Subcutaneous abdominal adipose tissue (tissue), 5 donors: ENCODE results near the gene ANKRD22.

Experiments used
- H3K27ac ChIP-seq: one replicate; pipeline ENCODE4 v1.7.0; 2013; ENCODE audit warnings: low read depth, mild to moderate bottlenecking, inconsistent platforms, low read length, moderate library complexity
- H3K27me3 ChIP-seq, 5 donors: one replicate each; pipeline ENCODE4 v1.7.0; 2013; ENCODE audit warnings: low read length in 5 of 5, inconsistent platforms in 1 of 5; ENCODE audit not compliant: control insufficient read depth in 5 of 5, insufficient read depth in 4 of 5
- H3K36me3 ChIP-seq, 5 donors: one replicate each; pipeline ENCODE4 v1.7.0; 2013; ENCODE audit warnings: low read length in 5 of 5; ENCODE audit not compliant: control insufficient read depth in 5 of 5, insufficient read depth in 5 of 5
- H3K4me1 ChIP-seq, 5 donors: one replicate each; pipeline ENCODE4 v1.7.0; 2013; ENCODE audit warnings: low read length in 5 of 5, mild to moderate bottlenecking in 3 of 5, moderate library complexity in 1 of 5; ENCODE audit not compliant: control insufficient read depth in 5 of 5, insufficient read depth in 5 of 5
- H3K4me3 ChIP-seq, 5 donors: one replicate each; pipeline ENCODE4 v1.7.0; 2013; ENCODE audit warnings: low read length in 5 of 5, low read depth in 1 of 5
- H3K9ac ChIP-seq, 5 donors: one replicate each; pipeline ENCODE4 v1.7.0; 2013; ENCODE audit warnings: low read length in 5 of 5, mild to moderate bottlenecking in 4 of 5, moderate library complexity in 3 of 5
- H3K9me3 ChIP-seq, 5 donors: one replicate each; pipeline ENCODE4 v1.7.0; 2013; ENCODE audit warnings: low read length in 5 of 5; ENCODE audit not compliant: control insufficient read depth in 5 of 5
- donor health status: healthy.
- donor health status: healthy.
- donor health status: healthy.
- donor health status: healthy.
- donor health status: healthy.

Gene ANKRD22

DNA sequence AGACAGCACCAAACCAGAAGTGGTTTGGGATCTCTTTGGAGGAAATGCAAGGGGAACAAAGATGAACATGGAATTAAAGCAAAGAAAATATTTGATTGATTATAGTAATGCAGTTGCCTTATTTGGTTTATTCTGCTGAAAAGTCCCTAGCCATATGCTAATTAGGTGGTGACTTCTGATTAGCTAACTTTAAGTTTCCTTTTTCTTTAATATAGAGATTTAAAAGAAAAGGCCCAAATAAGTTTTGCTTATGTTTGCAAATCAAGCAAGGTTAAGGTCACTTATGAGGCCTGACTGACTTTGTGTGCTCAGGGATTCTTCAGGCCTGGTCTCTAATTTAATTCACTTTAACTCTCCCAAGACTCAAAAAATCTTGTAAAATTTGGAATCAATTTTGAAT lies 6.2 kb upstream of the ANKRD22 start:
- Histone ChIP-seq H3K27me3 (no peaks in the 10 kb centered on the region), H3K9ac (no peak overlapping the region), H3K4me1 (peaks cover 0 to 11% (median under 1%) of the 10 kb centered on the region in 5 donors), H3K9me3 (no peaks in the 10 kb centered on the region), H3K27ac (no peak overlapping the region), H3K4me3 (no peak overlapping the region), H3K36me3 (no peaks in the 10 kb centered on the region)

DNA sequence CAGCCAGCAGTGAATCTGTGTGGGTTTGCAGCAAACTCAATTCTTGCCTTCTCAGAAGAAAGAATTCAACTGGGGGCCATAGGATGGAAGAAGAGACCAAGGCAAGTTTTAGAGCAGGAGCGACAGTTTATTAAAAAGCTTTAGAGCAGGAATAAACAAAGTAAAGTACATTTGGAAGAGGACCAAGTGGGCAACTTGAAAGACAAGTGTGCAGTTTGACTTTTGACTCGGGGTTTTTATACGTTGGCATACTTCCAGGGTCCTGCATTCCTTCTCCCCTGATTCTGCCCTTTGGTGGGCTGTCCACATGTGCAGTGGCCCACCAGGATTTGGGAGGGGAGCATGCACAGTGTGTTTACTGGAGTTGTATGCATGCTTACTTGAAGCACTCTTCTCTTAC lies 3.0 kb upstream of the ANKRD22 start:
- no peak overlapping the region for H3K4me3 ChIP-seq
- H3K27ac ChIP-seq, result no peak overlapping the region
- peaks cover 0 to 17% (median 12%) of the 10 kb centered on the region in 5 donors for H3K4me1 ChIP-seq
- H3K9ac ChIP-seq, result no peak overlapping the region
- no peaks in the 10 kb centered on the region for H3K27me3 ChIP-seq
- no peaks in the 10 kb centered on the region for H3K9me3 ChIP-seq
- no peaks in the 10 kb centered on the region for H3K36me3 ChIP-seq

DNA sequence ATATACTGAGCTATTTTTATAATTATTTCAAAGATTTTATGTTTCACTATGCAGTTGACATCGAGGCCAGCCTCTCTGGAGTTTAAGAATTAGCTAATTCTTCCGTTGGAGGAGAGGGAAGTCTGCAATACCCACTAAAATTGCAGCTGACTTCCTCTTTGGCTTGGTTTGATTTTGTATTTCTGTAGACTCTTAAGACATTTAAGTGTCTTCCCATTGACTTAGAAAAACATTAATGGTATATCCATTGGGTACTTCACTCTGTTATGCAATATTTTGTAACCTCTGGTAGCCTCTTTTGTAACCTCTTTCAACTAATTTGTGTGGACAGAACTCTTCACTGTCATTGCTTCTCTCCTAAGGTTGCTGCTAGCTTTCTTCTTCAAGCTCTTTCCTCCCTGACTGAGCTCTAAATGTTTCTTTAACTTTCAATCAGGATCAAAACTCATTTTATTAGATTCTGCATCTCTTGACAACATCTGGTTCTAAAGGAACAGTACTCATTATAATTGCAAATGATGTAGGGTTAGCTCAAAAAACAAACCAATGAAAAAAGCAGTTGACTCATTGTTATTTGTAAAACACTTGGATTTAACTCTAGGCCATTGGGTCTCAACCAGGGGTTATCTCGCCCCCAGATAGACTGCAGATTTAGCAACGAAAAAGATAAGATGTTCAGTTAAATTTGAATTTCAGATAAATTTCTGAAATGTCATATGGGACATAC lies 1.7 kb upstream of the ANKRD22 start:
- Histone ChIP-seq H3K27me3 (no peaks in the 10 kb centered on the region), H3K36me3 (no peaks in the 10 kb centered on the region), H3K4me3 (no peak overlapping the region), H3K9me3 (no peaks in the 10 kb centered on the region), H3K4me1 (peaks cover 0 to 17% (median 14%) of the 10 kb centered on the region in 5 donors), H3K9ac (no peak overlapping the region), H3K27ac (no peak overlapping the region)

DNA sequence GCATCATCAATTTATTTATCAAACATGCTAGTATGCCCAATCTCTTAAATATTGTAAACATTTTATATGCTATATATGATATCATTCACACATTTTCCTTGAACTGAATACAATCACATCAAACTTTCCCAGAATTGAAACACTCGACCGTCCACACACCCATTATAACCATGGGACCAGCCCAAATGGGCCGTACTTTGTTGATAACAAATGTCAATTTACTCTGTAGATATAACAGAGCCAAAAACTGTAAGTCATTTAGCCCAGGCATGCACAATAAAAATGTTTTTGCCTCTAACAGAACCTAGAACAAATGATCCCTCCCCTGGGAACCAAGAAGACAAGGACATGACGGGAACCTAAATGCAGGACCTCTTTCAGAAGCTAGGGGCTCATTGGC lies 683 bp upstream of the ANKRD22 start:
- no peaks in the 10 kb centered on the region for H3K36me3 ChIP-seq
- no peaks in the 10 kb centered on the region for H3K9me3 ChIP-seq
- no peak overlapping the region for H3K9ac ChIP-seq
- no peak overlapping the region for H3K27ac ChIP-seq
- no peak overlapping the region for H3K4me3 ChIP-seq
- H3K4me1 ChIP-seq, result peaks cover 0 to 17% (median 14%) of the 10 kb centered on the region in 5 donors
- H3K27me3 ChIP-seq, result no peaks in the 10 kb centered on the region

DNA sequence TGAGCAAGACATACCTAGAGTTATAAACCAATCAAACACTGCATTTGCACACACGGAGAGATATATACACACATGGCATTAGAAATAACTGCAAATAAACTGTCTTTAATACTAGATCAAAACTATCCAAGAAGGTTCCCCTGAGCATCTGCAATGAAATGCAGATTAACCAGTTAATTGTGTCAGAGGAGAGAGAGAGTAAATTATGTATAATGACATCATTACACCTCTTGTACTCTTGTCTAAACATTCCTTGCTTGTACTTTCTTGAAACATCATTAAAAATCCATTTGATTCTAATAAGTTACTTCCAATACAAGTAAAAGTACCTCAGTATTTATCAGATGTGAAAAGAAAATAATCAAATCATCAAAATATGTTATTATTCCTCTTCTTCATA lies 932 bp downstream of the ANKRD22 start:
- Histone ChIP-seq H3K27ac (no peak overlapping the region), H3K9me3 (no peaks in the 10 kb centered on the region), H3K36me3 (no peaks in the 10 kb centered on the region), H3K9ac (no peak overlapping the region), H3K4me1 (peaks cover 0 to 17% (median 14%) of the 10 kb centered on the region in 5 donors), H3K27me3 (no peaks in the 10 kb centered on the region), H3K4me3 (no peak overlapping the region)

GRCh38 chr10:88849234-88849633 lies 2.4 kb downstream of the ANKRD22 start:
- no peaks in the 10 kb centered on the region for H3K9me3 ChIP-seq
- no peaks in the 10 kb centered on the region for H3K27me3 ChIP-seq
- no peak overlapping the region for H3K27ac ChIP-seq
- H3K36me3 ChIP-seq, result no peaks in the 10 kb centered on the region
- H3K4me1 ChIP-seq, result peaks cover 0 to 17% (median 14%) of the 10 kb centered on the region in 5 donors
- no peak overlapping the region for H3K4me3 ChIP-seq
- H3K9ac ChIP-seq, result no peak overlapping the region

DNA sequence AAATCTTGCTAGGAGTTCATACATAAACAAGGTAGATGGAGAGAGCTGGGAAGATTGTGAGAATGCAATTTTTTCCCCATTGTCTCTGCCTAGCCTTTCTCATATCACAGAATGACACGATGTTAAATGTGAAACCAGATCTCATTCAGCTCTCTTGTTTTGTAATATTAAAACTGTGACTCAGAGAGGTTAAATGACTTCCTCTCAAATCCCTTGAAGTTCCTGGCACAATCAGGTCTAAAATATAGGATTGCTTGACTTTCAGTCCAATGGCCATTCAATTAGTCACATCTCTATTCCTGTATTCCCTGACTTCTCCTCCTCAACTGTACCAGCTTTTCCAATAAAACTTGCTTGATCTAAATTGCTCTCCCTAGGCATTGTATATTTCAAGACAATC lies 3.1 kb downstream of the ANKRD22 start:
- no peak overlapping the region for H3K27ac ChIP-seq
- no peak overlapping the region for H3K9ac ChIP-seq
- H3K36me3 ChIP-seq, result no peaks in the 10 kb centered on the region
- no peak overlapping the region for H3K4me3 ChIP-seq
- H3K27me3 ChIP-seq, result no peaks in the 10 kb centered on the region
- H3K9me3 ChIP-seq, result no peaks in the 10 kb centered on the region
- peaks cover 0 to 15% (median 12%) of the 10 kb centered on the region in 5 donors for H3K4me1 ChIP-seq

DNA sequence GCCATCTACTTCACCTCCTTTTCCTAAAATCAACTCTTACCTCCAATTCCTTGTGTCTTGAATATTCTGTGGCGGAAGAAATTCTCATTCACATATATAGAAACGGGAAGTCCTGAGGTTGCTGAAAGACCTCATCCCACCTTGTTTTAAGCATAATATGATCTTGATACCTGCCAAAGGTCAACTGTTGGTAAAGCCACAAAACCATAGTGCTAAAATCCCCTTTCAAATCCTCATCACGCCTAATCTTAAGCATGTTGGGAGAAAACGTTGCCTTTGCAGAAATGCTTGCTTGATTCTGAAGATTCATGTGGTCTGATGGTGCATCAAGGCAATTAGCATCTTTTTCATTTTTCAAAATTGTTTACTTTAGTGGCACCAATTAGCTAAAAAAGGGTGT lies 8.5 kb downstream of the ANKRD22 start:
- Histone ChIP-seq H3K27ac (no peak overlapping the region), H3K4me1 (no peaks in the 10 kb centered on the region), H3K36me3 (no peaks in the 10 kb centered on the region), H3K4me3 (no peak overlapping the region), H3K27me3 (no peaks in the 10 kb centered on the region), H3K9ac (no peak overlapping the region), H3K9me3 (no peaks in the 10 kb centered on the region)

- H3K4me3 ChIP-seq, result no peak overlapping the region
- no peaks in the 10 kb centered on the region for H3K4me1 ChIP-seq
- no peaks in the 10 kb centered on the region for H3K27me3 ChIP-seq
- no peak overlapping the region for H3K9ac ChIP-seq
- no peaks in the 10 kb centered on the region for H3K9me3 ChIP-seq
- no peaks in the 10 kb centered on the region for H3K36me3 ChIP-seq
- H3K27ac ChIP-seq, result no peak overlapping the region
These were observed 10.1 kb downstream of the ANKRD22 start for GRCh38 chr10:88841316-88842111.

- H3K9me3 ChIP-seq, result no peaks in the 10 kb centered on the region
- no peaks in the 10 kb centered on the region for H3K36me3 ChIP-seq
- H3K9ac ChIP-seq, result no peak overlapping the region
- H3K4me3 ChIP-seq, result no peak overlapping the region
- no peaks in the 10 kb centered on the region for H3K27me3 ChIP-seq
- no peak overlapping the region for H3K27ac ChIP-seq
- no peaks in the 10 kb centered on the region for H3K4me1 ChIP-seq
These were observed 10.8 kb downstream of the ANKRD22 start for GRCh38 chr10:88840881-88841280.
